Measurements from ENCODE around the gene PCDHB11.
"Not testable (repeated sequence)": the region's sequence is repeated elsewhere in the genome, so short reads cannot be mapped to it uniquely, and the experiment has no call there.

DNA sequence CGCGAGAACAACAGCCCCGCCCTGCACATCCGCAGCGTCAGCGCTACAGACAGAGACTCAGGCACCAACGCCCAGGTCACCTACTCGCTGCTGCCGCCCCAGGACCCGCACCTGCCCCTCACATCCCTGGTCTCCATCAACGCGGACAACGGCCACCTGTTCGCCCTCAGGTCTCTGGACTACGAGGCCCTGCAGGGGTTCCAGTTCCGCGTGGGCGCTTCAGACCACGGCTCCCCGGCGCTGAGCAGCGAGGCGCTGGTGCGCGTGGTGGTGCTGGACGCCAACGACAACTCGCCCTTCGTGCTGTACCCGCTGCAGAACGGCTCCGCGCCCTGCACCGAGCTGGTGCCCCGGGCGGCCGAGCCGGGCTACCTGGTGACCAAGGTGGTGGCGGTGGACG is 16.1 kb downstream of the PCDHB11 start:
- not testable (repeated sequence) for TF ChIP-seq POLR2A, POLR2AphosphoS5, EP300 (IDR thresholded peaks at IDR 0.05)
- TF ChIP-seq, protein P1, sequence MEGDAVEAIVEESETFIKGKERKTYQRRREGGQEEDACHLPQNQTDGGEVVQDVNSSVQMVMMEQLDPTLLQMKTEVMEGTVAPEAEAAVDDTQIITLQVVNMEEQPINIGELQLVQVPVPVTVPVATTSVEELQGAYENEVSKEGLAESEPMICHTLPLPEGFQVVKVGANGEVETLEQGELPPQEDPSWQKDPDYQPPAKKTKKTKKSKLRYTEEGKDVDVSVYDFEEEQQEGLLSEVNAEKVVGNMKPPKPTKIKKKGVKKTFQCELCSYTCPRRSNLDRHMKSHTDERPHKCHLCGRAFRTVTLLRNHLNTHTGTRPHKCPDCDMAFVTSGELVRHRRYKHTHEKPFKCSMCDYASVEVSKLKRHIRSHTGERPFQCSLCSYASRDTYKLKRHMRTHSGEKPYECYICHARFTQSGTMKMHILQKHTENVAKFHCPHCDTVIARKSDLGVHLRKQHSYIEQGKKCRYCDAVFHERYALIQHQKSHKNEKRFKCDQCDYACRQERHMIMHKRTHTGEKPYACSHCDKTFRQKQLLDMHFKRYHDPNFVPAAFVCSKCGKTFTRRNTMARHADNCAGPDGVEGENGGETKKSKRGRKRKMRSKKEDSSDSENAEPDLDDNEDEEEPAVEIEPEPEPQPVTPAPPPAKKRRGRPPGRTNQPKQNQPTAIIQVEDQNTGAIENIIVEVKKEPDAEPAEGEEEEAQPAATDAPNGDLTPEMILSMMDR (IDR thresholded peaks at IDR 0.05), result not testable (repeated sequence)
